NCI-H1436 (cell line): ENCODE results near the gene HIC1.

Experiments
- DNase-seq: peaks from one replicate; lab custom pipeline; 2025; lab: John Stamatoyannopoulos, UW

Gene HIC1

GRCh38 chr17:2102931-2103809 lies 48.3 kb downstream of the HIC1 start:
- no peak for DNase-seq

GRCh38 chr17:2105663-2106062 lies 50.8 kb downstream of the HIC1 start:
- DNase-seq, result no peak

GRCh38 chr17:2106308-2106955 lies 51.5 kb downstream of the HIC1 start:
- DNase-seq, result no peak

- no peak for DNase-seq
Observed at GRCh38 chr17:2107050-2107449, 52.1 kb downstream of the HIC1 start.

GRCh38 chr17:2107506-2107905 lies 52.6 kb downstream of the HIC1 start:
- no peak for DNase-seq

- DNase-seq, result no peak
Observed at GRCh38 chr17:2108170-2108569, 53.3 kb downstream of the HIC1 start.

GRCh38 chr17:2110436-2110835 lies 55.5 kb downstream of the HIC1 start:
- no peak for DNase-seq

- DNase-seq, result no peak
Observed at GRCh38 chr17:2111691-2112090, 56.8 kb downstream of the HIC1 start.
